ENCODE measurements around the gene TGFBI. TPM values are rescaled to one million over a fixed set of nuclear protein-coding genes. Genes with fewer than 3 reads are reported as not detected.

The TGFBI gene
- total RNA-seq, 4 donors from 2014 or later: 7.3 to 63.5 (median 33.3) TPM

- Histone ChIP-seq H3K27ac (peak overlapping the region in 1 of 4 donors; percentile 44), H3K9me3 (peaks cover 0 to 6% (median 0%) of the 10 kb centered on the region in 3 donors), H3K4me3 (no peak overlapping the region), H3K36me3 (no peaks in the 10 kb centered on the region), H3K27me3 (peaks cover 0 to 56% (median 0%) of the 10 kb centered on the region in 4 donors), H3K4me1 (peaks cover 28 to 92% (median 47%) of the 10 kb centered on the region in 3 donors)
- DNase-seq: no peak
- WGBS, 2 donors: 47 to 58% methylated on average over 5 of the region's 5 CpGs
- TF ChIP-seq, protein P1, sequence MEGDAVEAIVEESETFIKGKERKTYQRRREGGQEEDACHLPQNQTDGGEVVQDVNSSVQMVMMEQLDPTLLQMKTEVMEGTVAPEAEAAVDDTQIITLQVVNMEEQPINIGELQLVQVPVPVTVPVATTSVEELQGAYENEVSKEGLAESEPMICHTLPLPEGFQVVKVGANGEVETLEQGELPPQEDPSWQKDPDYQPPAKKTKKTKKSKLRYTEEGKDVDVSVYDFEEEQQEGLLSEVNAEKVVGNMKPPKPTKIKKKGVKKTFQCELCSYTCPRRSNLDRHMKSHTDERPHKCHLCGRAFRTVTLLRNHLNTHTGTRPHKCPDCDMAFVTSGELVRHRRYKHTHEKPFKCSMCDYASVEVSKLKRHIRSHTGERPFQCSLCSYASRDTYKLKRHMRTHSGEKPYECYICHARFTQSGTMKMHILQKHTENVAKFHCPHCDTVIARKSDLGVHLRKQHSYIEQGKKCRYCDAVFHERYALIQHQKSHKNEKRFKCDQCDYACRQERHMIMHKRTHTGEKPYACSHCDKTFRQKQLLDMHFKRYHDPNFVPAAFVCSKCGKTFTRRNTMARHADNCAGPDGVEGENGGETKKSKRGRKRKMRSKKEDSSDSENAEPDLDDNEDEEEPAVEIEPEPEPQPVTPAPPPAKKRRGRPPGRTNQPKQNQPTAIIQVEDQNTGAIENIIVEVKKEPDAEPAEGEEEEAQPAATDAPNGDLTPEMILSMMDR (IDR thresholded peaks at IDR 0.05): no peak
- no peak for TF ChIP-seq POLR2A (IDR thresholded peaks at IDR 0.05)
- intact Hi-C loops (cut with DNase I): no loop called here
Measured at GRCh38 chr5:136033848-136034247, 5.1 kb downstream of the TGFBI start.

DNA sequence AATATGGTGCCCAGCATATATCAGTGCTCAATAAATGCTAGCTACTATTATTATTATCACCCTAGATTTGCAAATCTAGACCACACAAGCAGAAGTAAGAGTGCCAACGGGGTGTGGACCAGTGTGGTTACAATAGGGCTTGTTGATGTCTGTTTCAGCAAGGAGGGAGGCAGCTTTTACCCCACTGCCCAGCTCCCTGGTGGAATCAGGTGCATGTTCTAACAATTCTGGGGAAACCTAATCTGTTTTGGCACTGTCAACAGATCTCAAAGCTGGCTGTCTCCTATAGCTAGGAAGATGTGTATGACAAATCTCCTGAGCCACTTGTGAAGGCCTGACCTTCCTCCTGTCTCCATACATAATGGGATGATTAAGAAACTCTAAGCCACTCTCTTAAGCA lies 5.7 kb downstream of the TGFBI start:
- Histone ChIP-seq H3K4me3 (no peak overlapping the region), H3K36me3 (no peaks in the 10 kb centered on the region), H3K9me3 (peaks cover 0 to 8% (median 0%) of the 10 kb centered on the region in 3 donors), H3K4me1 (peaks cover 22 to 86% (median 41%) of the 10 kb centered on the region in 3 donors), H3K27me3 (peaks cover 0 to 55% (median 2%) of the 10 kb centered on the region in 4 donors), H3K27ac (peak overlapping the region in 1 of 4 donors; percentile 42)
- TF ChIP-seq, protein P1 (IDR thresholded peaks at IDR 0.05): no peak
- TF ChIP-seq POLR2A (IDR thresholded peaks at IDR 0.05): no peak
- WGBS, 2 donors: 13 to 29% methylated on average over 1 of the region's 1 CpG
- intact Hi-C loops (cut with DNase I): no loop called here
- no peak for DNase-seq

- intact Hi-C loops (cut with DNase I): no loop called here
- 21 to 46% methylated on average over 3 of the region's 3 CpGs for WGBS, 2 donors
- no peak for TF ChIP-seq POLR2A (IDR thresholded peaks at IDR 0.05)
- TF ChIP-seq, protein P1 (IDR thresholded peaks at IDR 0.05): no peak
- DNase-seq: no peak
- Histone ChIP-seq H3K27me3 (peaks cover 0 to 55% (median 2%) of the 10 kb centered on the region in 4 donors), H3K27ac (peak overlapping the region in 1 of 4 donors; percentile 44), H3K4me1 (peaks cover 21 to 81% (median 40%) of the 10 kb centered on the region in 3 donors), H3K4me3 (no peak overlapping the region), H3K36me3 (no peaks in the 10 kb centered on the region), H3K9me3 (peaks cover 0 to 8% (median 0%) of the 10 kb centered on the region in 3 donors)
Measured at GRCh38 chr5:136034984-136035383, 6.2 kb downstream of the TGFBI start.

DNA sequence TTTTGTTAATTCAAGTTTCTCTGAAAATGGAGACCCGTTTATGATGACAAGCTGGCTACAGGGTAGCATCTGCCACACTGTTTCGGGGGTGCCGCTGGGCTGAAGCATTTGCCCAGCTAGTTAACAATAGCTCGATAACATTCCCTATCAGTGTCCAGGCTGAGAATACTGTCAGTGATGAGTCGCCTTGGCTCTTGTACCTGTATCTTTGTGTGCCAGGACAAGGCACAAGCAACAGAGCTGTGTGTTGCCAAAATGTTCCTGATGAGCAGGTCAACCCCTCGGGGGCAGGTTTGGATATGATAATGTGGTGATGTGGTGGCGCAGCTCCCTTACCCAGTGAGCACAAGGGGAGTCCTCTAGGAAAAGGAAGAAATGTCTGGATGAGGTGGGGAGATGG lies 7.0 kb downstream of the TGFBI start:
- WGBS, 2 donors: 59 to 84% methylated on average over 5 to 7 of the region's 7 CpGs
- peaks cover 0 to 8% (median 0%) of the 10 kb centered on the region in 3 donors for H3K9me3 ChIP-seq
- H3K4me1 ChIP-seq: peaks cover 21 to 74% (median 40%) of the 10 kb centered on the region in 3 donors
- intact Hi-C loops (cut with DNase I): no loop called here
- H3K36me3 ChIP-seq: no peaks in the 10 kb centered on the region
- DNase-seq: no peak
- TF ChIP-seq, protein P1 (IDR thresholded peaks at IDR 0.05): no peak
- TF ChIP-seq POLR2A (IDR thresholded peaks at IDR 0.05): no peak
- no peak overlapping the region for H3K4me3 ChIP-seq
- peaks cover 0 to 53% (median 2%) of the 10 kb centered on the region in 4 donors for H3K27me3 ChIP-seq
- no peak overlapping the region for H3K27ac ChIP-seq

- Histone ChIP-seq H3K27ac (peak overlapping the region in 3 of 4 donors; percentile 26 to 61 (median 57)), H3K4me3 (no peak overlapping the region), H3K36me3 (no peaks in the 10 kb centered on the region), H3K27me3 (peaks cover 0 to 48% (median 2%) of the 10 kb centered on the region in 4 donors), H3K4me1 (peaks cover 21 to 73% (median 40%) of the 10 kb centered on the region in 3 donors), H3K9me3 (peaks cover 0 to 8% (median 0%) of the 10 kb centered on the region in 3 donors)
- no peak for DNase-seq
- TF ChIP-seq POLR2A (IDR thresholded peaks at IDR 0.05): no peak
- TF ChIP-seq, protein P1 (IDR thresholded peaks at IDR 0.05): no peak
- 78 to 93% methylated on average over 1 of the region's 1 CpG for WGBS, 2 donors
- intact Hi-C loops (cut with DNase I): no loop called here
Measured at GRCh38 chr5:136036293-136036911, 7.6 kb downstream of the TGFBI start.

Data from esophagus squamous epithelium (tissue), 5 donors.